AG04450 (cell line): Measurements from ENCODE around the gene TNP2. TPM values are rescaled to one million over a fixed set of nuclear protein-coding genes. Genes with fewer than 3 reads are reported as not detected.

ENCODE experiments used
- CTCF ChIA-PET: fragments of 300-600, 350-600 bp; formaldehyde crosslinking; extraction: SDS; loops from one replicate; lab custom pipeline; 2022; ENCODE audit warnings: antibody characterized with exemption, inconsistent platforms; lab: Charles Lee
- POLR2A ChIA-PET: fragments of 350-600 bp; formaldehyde crosslinking; extraction: SDS; loops from one replicate; lab custom pipeline; 2021; ENCODE audit warnings: antibody characterized with exemption, inconsistent platforms; lab: Yijun Ruan, JAX
- DNase-seq: peaks from one replicate; pipeline ENCODE4 v3.0.0-alpha.2; 2011; ENCODE audit warnings: low read depth, low spot score
- H3K27ac ChIP-seq: one replicate; pipeline ENCODE4 v1.5.1; 2012; ENCODE audit warnings: low read depth, low read length, control low read depth
- H3K27me3 ChIP-seq: one replicate; pipeline ENCODE4 v1.6.0; 2012; ENCODE audit warnings: low read length; ENCODE audit not compliant: control insufficient read depth, insufficient read depth
- H3K4me3 ChIP-seq: 2 replicates; pipeline ENCODE4 v1.5.1; 2011; ENCODE audit warnings: mild to moderate bottlenecking, low read depth, low read length, control low read depth
- H3K9me3 ChIP-seq: 2 replicates; pipeline ENCODE4 v1.5.1; 2012; ENCODE audit warnings: low read length; ENCODE audit not compliant: control insufficient read depth, insufficient read depth
- CTCF ChIP-seq: IDR thresholded peaks from 2 replicates; pipeline ENCODE4 v1.5.1; 2011; ENCODE audit warnings: low read depth, low read length, control low read depth, inconsistent platforms
- polyA plus RNA-seq: library from polyadenylated mRNA; depleted of rRNA; stranded (reverse); fragments of >200 nt; gene quantifications from 2 replicates; pipeline ENCODE4 v1.2.3, GENCODE V29; 2011

The TNP2 gene
- polyA plus RNA-seq, 1 experiment, result not detected

- no peak for TF ChIP-seq CTCF
- Histone ChIP-seq H3K27me3 (no peaks in the 10 kb centered on the region), H3K4me3 (no peak overlapping the region), H3K9me3 (no peaks in the 10 kb centered on the region; the same call in 1 of the 2 replicates), H3K27ac (no peak overlapping the region)
- ChIA-PET POLR2A (no interaction called here), CTCF (no interaction called here)
- DNase-seq, result no peak
Observed at GRCh38 chr16:11309895-11310633, 40.9 kb upstream of the TNP2 start.

- no peak for TF ChIP-seq CTCF
- H3K4me3 ChIP-seq, result no peak overlapping the region
- H3K9me3 ChIP-seq, result no peaks in the 10 kb centered on the region; the same call in 1 of the 2 replicates
- CTCF ChIA-PET, result no interaction called here
- POLR2A ChIA-PET, result no interaction called here
- DNase-seq, result no peak
- no peak overlapping the region for H3K27ac ChIP-seq
- no peaks in the 10 kb centered on the region for H3K27me3 ChIP-seq
Observed at GRCh38 chr16:11308493-11309283, 39.6 kb upstream of the TNP2 start.

- no peak for DNase-seq
- H3K9me3 ChIP-seq, result no peaks in the 10 kb centered on the region; the same call in 1 of the 2 replicates
- no peak for TF ChIP-seq CTCF
- no peaks in the 10 kb centered on the region for H3K27me3 ChIP-seq
- POLR2A ChIA-PET, result interaction anchor here (0.6 kb wide), 1 partner anchor 10 kb away, joined by 3 read pairs; no protein-coding TSS in a partner anchor
- CTCF ChIA-PET, result no interaction called here
- H3K27ac ChIP-seq, result no peak overlapping the region
- H3K4me3 ChIP-seq, result no peak overlapping the region
Observed at GRCh38 chr16:11307639-11308492, 38.7 kb upstream of the TNP2 start.

- POLR2A ChIA-PET, result interaction anchor here (0.6 kb wide), 1 partner anchor 10 kb away, joined by 3 read pairs; no protein-coding TSS in a partner anchor
- H3K4me3 ChIP-seq, result no peak overlapping the region
- no peak overlapping the region for H3K27ac ChIP-seq
- CTCF ChIA-PET, result no interaction called here
- H3K27me3 ChIP-seq, result no peaks in the 10 kb centered on the region
- no peak for TF ChIP-seq CTCF
- no peaks in the 10 kb centered on the region; the same call in 1 of the 2 replicates for H3K9me3 ChIP-seq
- no peak for DNase-seq
Observed at GRCh38 chr16:11306997-11307638, 38.0 kb upstream of the TNP2 start.
